ENCODE data around the gene CDK5R2. TPM values are rescaled to one million over a fixed set of nuclear protein-coding genes. Genes with fewer than 3 reads are reported as not detected.
A peak's percentile ranks its signal among the peaks of the same experiment; 100 is the strongest.

CDK5R2 gene
- total RNA-seq, 1 experiment from 2014 or later, result 0.18 TPM

GRCh38 chr2:218958276-218958675 is 1.2 kb upstream of the CDK5R2 start:
- CTCF ChIA-PET, result interaction anchor here (0.9 to 1.2 kb wide), 2 partner anchors 44 kb away, joined by 3 to 4 read pairs; no protein-coding TSS in a partner anchor
- peak overlapping the region; percentile 76 for H3K4me3 Mint-ChIP-seq (ENCODE audit: unreplicated experiment)

GRCh38 chr2:218959761-218960308 is 369 bp downstream of the CDK5R2 start:
- Histone ChIP-seq H3K27me3 (replicated peaks; ENCODE audit: control insufficient read depth, insufficient read depth, low read length) (peaks cover 5% of the 10 kb centered on the region), H3K36me3 (ENCODE audit: control insufficient read depth, insufficient read depth, low read length) (no peaks in the 10 kb centered on the region), H3K4me3 (ENCODE audit: low read depth, low read length) (peak overlapping the region; percentile 52), H3K9me3 (no peaks in the 10 kb centered on the region), H3K4me1 (peaks cover 38% of the 10 kb centered on the region)
- peak overlapping the region; percentile 76 for H3K4me3 Mint-ChIP-seq (ENCODE audit: unreplicated experiment)
- peaks cover 16% of the 10 kb centered on the region for H3K4me1 Mint-ChIP-seq (ENCODE audit: low read depth, unreplicated experiment)
- no peaks in the 10 kb centered on the region for H3K9me3 Mint-ChIP-seq (ENCODE audit: unreplicated experiment)
- intact Hi-C loops (cut with micrococcal nuclease; ENCODE audit: unreplicated experiment), result loop anchor here (5.0 to 10.0 kb wide), 3 partner anchors 63 to 245 kb away; partner anchors contain the start of gene TTLL4
- no peak for DNase-seq
- H3K27ac Mint-ChIP-seq (ENCODE audit: unreplicated experiment), result no peak overlapping the region
- no TSS peak for BruUV-seq (replicated peaks)
- H3K36me3 Mint-ChIP-seq (ENCODE audit: insufficient read depth, unreplicated experiment), result peaks cover 8% of the 10 kb centered on the region
- peaks cover 29% of the 10 kb centered on the region for H3K27me3 Mint-ChIP-seq (ENCODE audit: insufficient read depth, unreplicated experiment)
- POLR2A ChIA-PET, result interaction anchor here (0.6 kb wide), 1 partner anchor 10 kb away, joined by 3 read pairs; no protein-coding TSS in a partner anchor
- CTCF ChIA-PET, result interaction anchor here (0.9 to 2.3 kb wide), 9 partner anchors 10 to 335 kb away, joined by 3 to 11 read pairs (median 5); no protein-coding TSS in a partner anchor
- TF ChIP-seq CTCF (IDR thresholded peaks at IDR 0.05; ENCODE audit: insufficient read depth in 1 of 2, low read depth in 1 of 2, low read length in 1 of 2, severe bottlenecking in 1 of 2, unreplicated experiment in 1 of 2), result no peak

More at GRCh38 chr2:218958276-218958675, 1.2 kb upstream of the CDK5R2 start:
- Mint-ChIP-seq H3K4me1 (ENCODE audit: low read depth, unreplicated experiment) (peaks cover 8% of the 10 kb centered on the region), H3K27me3 (ENCODE audit: insufficient read depth, unreplicated experiment) (peaks cover 32% of the 10 kb centered on the region), H3K27ac (ENCODE audit: unreplicated experiment) (no peak overlapping the region), H3K36me3 (ENCODE audit: insufficient read depth, unreplicated experiment) (peaks cover 7% of the 10 kb centered on the region), H3K9me3 (ENCODE audit: unreplicated experiment) (no peaks in the 10 kb centered on the region)
- intact Hi-C loops (cut with micrococcal nuclease; ENCODE audit: unreplicated experiment), result loop anchor here (5.0 kb wide), 1 partner anchor 96 kb away; no protein-coding TSS in a partner anchor
- no peaks in the 10 kb centered on the region for H3K36me3 ChIP-seq (ENCODE audit: control insufficient read depth, insufficient read depth, low read length)
- no peak overlapping the region for H3K4me3 ChIP-seq (ENCODE audit: low read depth, low read length)
- H3K4me1 ChIP-seq, result peaks cover 26% of the 10 kb centered on the region
- H3K9me3 ChIP-seq, result no peaks in the 10 kb centered on the region
- H3K27me3 ChIP-seq (replicated peaks; ENCODE audit: control insufficient read depth, insufficient read depth, low read length), result peaks cover 4% of the 10 kb centered on the region
- no TSS peak for BruUV-seq (replicated peaks)
- POLR2A ChIA-PET, result no interaction called here
- TF ChIP-seq CTCF (IDR thresholded peaks at IDR 0.05; ENCODE audit: insufficient read depth in 1 of 2, low read depth in 1 of 2, low read length in 1 of 2, severe bottlenecking in 1 of 2, unreplicated experiment in 1 of 2), result no peak
- no peak for DNase-seq

GRCh38 chr2:218960309-218961165 is 1.1 kb downstream of the CDK5R2 start:
- peaks cover 5% of the 10 kb centered on the region for H3K27me3 ChIP-seq (replicated peaks; ENCODE audit: control insufficient read depth, insufficient read depth, low read length)
- intact Hi-C loops (cut with micrococcal nuclease; ENCODE audit: unreplicated experiment), result loop anchor here (5.0 to 10.0 kb wide), 2 partner anchors 63 to 246 kb away; partner anchors contain the start of gene TTLL4
- peak in 1 of 2 experiments; percentile 29 for DNase-seq
- Mint-ChIP-seq H3K9me3 (ENCODE audit: unreplicated experiment) (no peaks in the 10 kb centered on the region), H3K27me3 (ENCODE audit: insufficient read depth, unreplicated experiment) (peaks cover 26% of the 10 kb centered on the region), H3K36me3 (ENCODE audit: insufficient read depth, unreplicated experiment) (peaks cover 8% of the 10 kb centered on the region), H3K4me1 (ENCODE audit: low read depth, unreplicated experiment) (peaks cover 16% of the 10 kb centered on the region), H3K4me3 (ENCODE audit: unreplicated experiment) (peak overlapping the region; percentile 71), H3K27ac (ENCODE audit: unreplicated experiment) (no peak overlapping the region)
- H3K9me3 ChIP-seq, result no peaks in the 10 kb centered on the region
- no TSS peak for BruUV-seq (replicated peaks)
- ChIA-PET POLR2A (no interaction called here), CTCF (interaction anchor here (1.7 to 2.3 kb wide), 2 partner anchors 19 to 62 kb away, joined by 8 to 11 read pairs; no protein-coding TSS in a partner anchor)
- peaks cover 38% of the 10 kb centered on the region for H3K4me1 ChIP-seq
- peak overlapping the region; percentile 27 for H3K4me3 ChIP-seq (ENCODE audit: low read depth, low read length)
- TF ChIP-seq CTCF (IDR thresholded peaks at IDR 0.05; ENCODE audit: insufficient read depth in 1 of 2, low read depth in 1 of 2, low read length in 1 of 2, severe bottlenecking in 1 of 2, unreplicated experiment in 1 of 2), result no peak
- no peaks in the 10 kb centered on the region for H3K36me3 ChIP-seq (ENCODE audit: control insufficient read depth, insufficient read depth, low read length)
